Omental fat pad (tissue), 4 donors: Measurements from ENCODE around the gene MEGF6. TPM values are rescaled to one million over a fixed set of nuclear protein-coding genes. Genes with fewer than 3 reads are reported as not detected.

Experiments used
- ATAC-seq: fragments of 150-250 bp; one replicate; pipeline ENCODE4 v1.9.1; 2016; ENCODE audit warnings: mild to moderate bottlenecking, moderate library complexity; ENCODE audit not compliant: low FRiP score
- DNase-seq: peaks from one replicate; pipeline ENCODE4 v3.0.0-alpha.2; 2019; ENCODE audit warnings: low spot score
- CTCF ChIP-seq, 3 donors: fragments of 450-650 bp; IDR thresholded peaks; one replicate each; pipeline ENCODE4 v1.5.1; 2016 to 2017; ENCODE audit warnings: antibody characterized with exemption in 3 of 3, mild to moderate bottlenecking in 3 of 3, moderate library complexity in 2 of 3
- total RNA-seq, 4 donors: library from RNA; depleted of rRNA; stranded (reverse); fragments of >200 nt; gene quantifications; one replicate each; pipeline ENCODE4 v1.1.0, GENCODE V29; 2016

The MEGF6 gene
- total RNA-seq, 4 donors from 2014 or later = 13.2 to 60.1 (median 21.9) TPM

DNA sequence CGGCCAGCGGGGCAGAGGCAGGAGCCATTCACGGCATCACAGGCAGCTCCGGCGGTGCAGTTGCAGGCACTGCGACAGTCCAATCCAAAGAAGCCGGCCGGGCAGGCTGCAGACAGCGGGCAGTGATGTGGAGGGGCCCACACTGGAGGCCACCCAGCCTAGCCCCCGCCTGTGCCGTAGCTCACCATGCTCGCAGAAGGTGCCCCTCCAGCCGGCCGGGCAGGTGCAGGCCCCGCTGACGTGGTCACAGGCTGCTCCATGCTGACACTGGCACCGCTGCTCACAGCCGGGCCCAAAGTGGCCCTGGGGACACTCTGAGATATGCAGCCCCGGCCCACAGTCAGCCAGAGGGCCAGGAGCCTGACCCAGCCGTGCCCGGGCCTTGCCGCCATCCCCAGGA is 111.7 kb downstream of the MEGF6 start:
- no peak for ATAC-seq
- no peak for TF ChIP-seq CTCF (IDR thresholded peaks at IDR 0.05)
- DNase-seq = no peak

GRCh38 chr1:3498986-3499385 is 112.3 kb downstream of the MEGF6 start:
- DNase-seq (no peak), ATAC-seq (no peak)
- TF ChIP-seq CTCF (IDR thresholded peaks at IDR 0.05) = no peak

DNA sequence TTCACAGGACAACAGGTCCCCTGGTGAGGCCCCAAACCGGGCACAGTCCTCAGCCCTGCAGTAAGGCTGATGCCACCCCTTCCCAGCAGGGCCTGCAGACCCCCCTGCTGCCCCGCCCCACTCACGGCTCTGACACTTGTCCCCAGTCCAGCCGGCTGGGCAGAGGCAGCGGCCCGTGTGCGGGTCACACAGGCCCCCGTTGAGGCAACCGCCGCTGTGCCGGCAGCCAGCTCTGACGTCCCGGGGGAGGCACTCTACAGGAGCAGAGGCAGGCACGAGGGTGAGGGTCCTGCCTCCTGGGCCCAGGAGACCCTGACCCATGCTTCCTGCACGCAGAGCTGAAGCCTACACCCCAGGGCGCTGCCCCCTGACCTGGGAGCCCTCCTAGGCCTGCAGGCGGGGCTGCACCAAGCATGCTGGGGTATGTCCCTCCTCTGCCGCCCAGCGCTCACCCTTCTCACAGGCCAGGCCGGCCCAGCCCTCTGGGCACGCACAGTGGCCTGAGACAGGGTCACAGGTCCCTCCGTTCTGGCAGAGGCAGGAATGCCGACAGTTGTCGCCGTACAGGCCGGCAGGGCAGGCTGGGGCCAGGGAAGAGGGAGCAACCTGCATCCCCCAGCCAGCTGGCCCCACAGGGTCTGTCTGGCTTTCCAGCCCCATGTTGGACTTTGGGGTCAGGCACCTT is 112.9 kb downstream of the MEGF6 start:
- DNase-seq = no peak
- no peak for TF ChIP-seq CTCF (IDR thresholded peaks at IDR 0.05)
- no peak for ATAC-seq

GRCh38 chr1:3497521-3497920 is 113.8 kb downstream of the MEGF6 start:
- TF ChIP-seq CTCF (IDR thresholded peaks at IDR 0.05) = no peak
- ATAC-seq (no peak), DNase-seq (no peak)

DNA sequence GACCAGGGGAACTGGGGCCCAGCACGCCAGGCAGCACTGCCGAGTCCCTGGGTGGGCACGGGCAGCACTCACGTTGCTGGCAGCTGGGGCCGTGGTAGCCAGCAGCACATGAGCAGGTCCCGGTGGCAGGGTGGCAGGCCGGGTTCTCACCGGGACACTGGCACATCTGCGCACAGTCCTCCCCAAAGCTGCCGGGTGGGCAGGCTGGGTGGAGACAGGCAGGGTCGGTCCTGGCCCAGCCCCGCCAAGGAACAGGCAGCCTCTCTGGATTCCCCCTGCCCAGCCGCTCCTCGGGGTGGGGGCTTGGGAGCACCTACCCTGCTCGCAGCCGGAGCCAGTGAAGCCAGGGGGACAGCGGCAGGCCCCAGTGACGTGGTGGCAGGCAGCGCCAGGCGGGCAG is 114.4 kb downstream of the MEGF6 start:
- TF ChIP-seq CTCF (IDR thresholded peaks at IDR 0.05) = no peak
- ATAC-seq = no peak
- no peak for DNase-seq

- TF ChIP-seq CTCF (IDR thresholded peaks at IDR 0.05) = no peak
- DNase-seq (no peak), ATAC-seq (no peak)
These were observed 115.2 kb downstream of the MEGF6 start for GRCh38 chr1:3495776-3496745.
